HepG2 (cell line): ENCODE results near the gene UGT8. TPM values are rescaled to one million over a fixed set of nuclear protein-coding genes. Genes with fewer than 3 reads are reported as not detected.

Source experiments
- ATAC-seq: fragments of 200-7000 bp; cut with Tn5 transposase; 3 replicates; pipeline ENCODE4 v1.9.1; 2020; ENCODE audit warnings: mild to moderate bottlenecking, moderate library complexity
- BruUV-seq: library from RNA; stranded (reverse); fragments of 400-500 nt; replicated peaks from 2 replicates; lab custom pipeline; 2021; lab: Mats Ljungman, UMichigan
- CTCF ChIA-PET: fragments of 300-600 bp; formaldehyde crosslinking; extraction: SDS; loops from one replicate; lab custom pipeline; 2021; ENCODE audit warnings: low total read pairs, inconsistent platforms, low intra/inter-chr PET ratio; lab: Yijun Ruan, JAX
- POLR2A ChIA-PET: fragments of 350-600 bp; sonication (Branson Sonifier 250); formaldehyde crosslinking; loops from one replicate; lab custom pipeline; 2020; ENCODE audit warnings: antibody characterized with exemption, inconsistent platforms; lab: Yijun Ruan, JAX
- DNase-seq: peaks from one replicate; pipeline ENCODE4 v3.0.0-alpha.2; 2015; ENCODE audit warnings: low spot score
- FAIRE-seq: peaks from 3 replicates; lab custom pipeline; 2011; peaks lifted over from hg19 to GRCh38; lab: Jason Lieb, UNC
- H2AFZ ChIP-seq: one replicate; pipeline ENCODE4 v1.6.1; 2011; ENCODE audit warnings: low read length, inconsistent platforms
- H3K27ac ChIP-seq: fragments of 300-600 bp; 3 replicates; pipeline ENCODE4 v1.8.0; 2011; ENCODE audit warnings: mixed run types, mild to moderate bottlenecking, mixed read lengths, low read length, inconsistent platforms; ENCODE audit not compliant: insufficient read depth; ENCODE audit errors: extremely low read length
- H3K27me3 ChIP-seq, 2 experiments: fragments of 200-600 bp in 1 of 2; 2 replicates in 1 of 2; 3 replicates in 1 of 2; pipeline versions ENCODE4 v1.6.0 to v1.8.0; 2011; ENCODE audit warnings: low read length in 2 of 2, mild to moderate bottlenecking in 2 of 2, moderate library complexity in 2 of 2, inconsistent platforms in 1 of 2; ENCODE audit not compliant: insufficient read depth in 2 of 2, control insufficient read depth in 1 of 2
- H3K36me3 ChIP-seq, 2 experiments: fragments of 200-600 bp in 1 of 2; replicated peaks in 1 of 2; 2 replicates in 1 of 2; 3 replicates in 1 of 2; pipeline versions ENCODE4 v1.5.1 to v1.8.0; 2011; ENCODE audit warnings: low read length in 2 of 2, inconsistent platforms in 1 of 2; ENCODE audit not compliant: insufficient read depth in 2 of 2, control insufficient read depth in 1 of 2
- H3K4me1 ChIP-seq: 2 replicates; pipeline ENCODE4 v1.5.1; 2012; ENCODE audit warnings: low read length, inconsistent platforms; ENCODE audit not compliant: insufficient read depth
- H3K4me2 ChIP-seq: 2 replicates; pipeline ENCODE4 v1.6.0; 2011; ENCODE audit warnings: low read depth, low read length, inconsistent platforms
- H3K4me3 ChIP-seq, 3 experiments: fragments of 200-600 bp in 1 of 3; sonication (generic), shearing (Covaris generic) in 1 of 3; replicated peaks in 1 of 3; 2 replicates each; pipeline ENCODE4 v1.5.1; 2011 to 2016; ENCODE audit warnings: low read length in 3 of 3, inconsistent platforms in 2 of 3, low read depth in 2 of 3, mild to moderate bottlenecking in 2 of 3, control low read depth in 1 of 3, mixed read lengths in 1 of 3; ENCODE audit not compliant: insufficient read depth in 1 of 3
- H3K79me2 ChIP-seq: one replicate; pipeline ENCODE4 v1.6.1; 2011; ENCODE audit warnings: low read length, inconsistent platforms; ENCODE audit not compliant: insufficient read depth
- H3K9ac ChIP-seq: 2 replicates; pipeline ENCODE4 v1.6.0; 2011; ENCODE audit warnings: mild to moderate bottlenecking, low read depth, low read length, inconsistent platforms; ENCODE audit not compliant: insufficient read depth
- H3K9me3 ChIP-seq: 2 replicates; pipeline ENCODE4 v1.5.1; 2012; ENCODE audit warnings: mild to moderate bottlenecking, low read length
- H4K20me1 ChIP-seq: 2 replicates; pipeline ENCODE4 v1.6.0; 2011; ENCODE audit warnings: inconsistent platforms, mild to moderate bottlenecking, low read length, moderate library complexity; ENCODE audit not compliant: insufficient read depth
- ARID2 ChIP-seq: sonication (generic); formaldehyde crosslinking; IDR thresholded peaks from 2 replicates; pipeline ENCODE4 v1.8.1; 2022; ENCODE audit warnings: mild to moderate bottlenecking, missing genetic modification reagents, borderline replicate concordance
- IRX3 ChIP-seq: sonication (generic); formaldehyde crosslinking; IDR thresholded peaks from 2 replicates; pipeline ENCODE4 v1.8.1; 2023; ENCODE audit warnings: mild to moderate bottlenecking, low read depth, missing genetic modification reagents, borderline replicate concordance
- JUNB ChIP-seq: sonication (generic); formaldehyde crosslinking; IDR thresholded peaks from 2 replicates; pipeline ENCODE4 v1.8.0; 2022; ENCODE audit warnings: missing genetic modification reagents, mild to moderate bottlenecking, borderline replicate concordance
- KLF6 ChIP-seq: IDR thresholded peaks from 2 replicates; pipeline ENCODE4 v1.8.0; 2016; ENCODE audit warnings: missing biosample characterization, missing genetic modification reagents
- MAFF ChIP-seq: IDR thresholded peaks from 2 replicates; pipeline ENCODE4 v1.6.1; 2011; ENCODE audit warnings: low read depth, low read length, improper control_type of control experiment
- RARA ChIP-seq: IDR thresholded peaks from 2 replicates; pipeline ENCODE4 v1.6.1; 2016; ENCODE audit warnings: missing genetic modification reagents, missing compliant biosample characterization
- TBL1XR1 ChIP-seq: fragments of 150-350 bp; IDR thresholded peaks from 2 replicates; pipeline ENCODE4 v1.6.1; 2014; ENCODE audit warnings: borderline replicate concordance, low read length; ENCODE audit not compliant: partially characterized antibody
- THYN1 ChIP-seq: sonication (generic); formaldehyde crosslinking; IDR thresholded peaks from 2 replicates; pipeline ENCODE4 v1.8.1; 2023; ENCODE audit warnings: low read depth, mild to moderate bottlenecking, moderate library complexity, missing genetic modification reagents, borderline replicate concordance
- TRIM24 ChIP-seq: sonication (generic); formaldehyde crosslinking; IDR thresholded peaks from 2 replicates; pipeline ENCODE4 v1.8.0; 2022; ENCODE audit warnings: mild to moderate bottlenecking, missing genetic modification reagents
- XBP1 ChIP-seq: sonication (generic); formaldehyde crosslinking; IDR thresholded peaks from 2 replicates; pipeline ENCODE4 v1.5.0; 2020; ENCODE audit warnings: missing genetic modification reagents
- YEATS2 ChIP-seq: sonication (generic); formaldehyde crosslinking; IDR thresholded peaks from 2 replicates; pipeline ENCODE4 v1.4.0; 2020; ENCODE audit warnings: missing genetic modification reagents, borderline replicate concordance
- ZNF235 ChIP-seq: sonication (generic); formaldehyde crosslinking; IDR thresholded peaks from 2 replicates; pipeline ENCODE4 v1.8.1; 2023; ENCODE audit warnings: mild to moderate bottlenecking, missing genetic modification reagents, borderline replicate concordance
- ZNF333 ChIP-seq: sonication (generic); formaldehyde crosslinking; IDR thresholded peaks from 2 replicates; pipeline ENCODE4 v1.4.0; 2020; ENCODE audit warnings: mild to moderate bottlenecking, missing genetic modification reagents, borderline replicate concordance
- ZNF367 ChIP-seq: sonication (generic); formaldehyde crosslinking; IDR thresholded peaks from 2 replicates; pipeline ENCODE4 v1.4.0; 2020; ENCODE audit warnings: missing genetic modification reagents, borderline replicate concordance
- WGBS: methylation state at CpG from one replicate; pipeline ENCODE4 v1.1.6; 2017; ENCODE audit warnings: low lambda C conversion rate; 5-methylcytosine and 5-hydroxymethylcytosine counted together
- in situ Hi-C: cut with HindIII; loops from 2 replicates; pipeline ENCODE4 v1.10.0; 2017; ENCODE audit warnings: low pct_unique_long_range_greater_than_20kb; ENCODE audit not compliant: extremely low pct_ligation_motif_present
- intact Hi-C: fragments of 100-400 bp; cut with micrococcal nuclease; formaldehyde crosslinking; loops from one replicate; pipeline ENCODE4 v1.10.0; 2022; ENCODE audit not compliant: unreplicated experiment
- polyA plus RNA-seq, 8 experiments: library from polyadenylated mRNA; depleted of rRNA in 3 of 8; stranded (reverse) in 7 of 8; unstranded in 1 of 8; fragments of >200 nt; fragmentation: Illumina TruSeq in 4 of 8; extraction: Trizol in 4 of 8; gene quantifications; 2 replicates each; pipeline versions ENCODE4 v1.2.1 to v1.2.3, GENCODE V29; 2011 to 2016; ENCODE audit warnings: low read depth in 4 of 8, missing spikeins in 1 of 8, mixed read lengths in 1 of 8; ENCODE audit not compliant: insufficient read depth in 1 of 8
- total RNA-seq, 5 experiments: library from RNA; depleted of rRNA; stranded (reverse); fragments of >200 nt; fragmentation: Illumina TruSeq; extraction: Trizol; gene quantifications; 2 replicates each; pipeline ENCODE4 v1.2.3, GENCODE V29; 2016; ENCODE audit warnings: low read depth in 1 of 5
- TF ChIP-seq, protein P1 (sequence below): sonication (generic); formaldehyde crosslinking; IDR thresholded peaks from 2 replicates; pipeline ENCODE4 v1.5.1; 2020; ENCODE audit warnings: missing genetic modification reagents, mild to moderate bottlenecking, borderline replicate concordance
- TF ChIP-seq, protein P2 (sequence below): sonication (generic); formaldehyde crosslinking; IDR thresholded peaks from 2 replicates; pipeline ENCODE4 v1.8.0; 2022; ENCODE audit warnings: mild to moderate bottlenecking, missing genetic modification reagents, borderline replicate concordance
- TF ChIP-seq, protein P3 (sequence below): sonication (generic); formaldehyde crosslinking; IDR thresholded peaks from 2 replicates; pipeline ENCODE4 v1.8.1; 2023; ENCODE audit warnings: mild to moderate bottlenecking, inconsistent platforms, moderate library complexity, missing genetic modification reagents, borderline replicate concordance

UGT8 gene
- total and polyA plus RNA-seq, 2 of the 13 experiments (the other 11 are each of a cell fraction or from before 2014, with no cell fraction given) = not detected

DNA sequence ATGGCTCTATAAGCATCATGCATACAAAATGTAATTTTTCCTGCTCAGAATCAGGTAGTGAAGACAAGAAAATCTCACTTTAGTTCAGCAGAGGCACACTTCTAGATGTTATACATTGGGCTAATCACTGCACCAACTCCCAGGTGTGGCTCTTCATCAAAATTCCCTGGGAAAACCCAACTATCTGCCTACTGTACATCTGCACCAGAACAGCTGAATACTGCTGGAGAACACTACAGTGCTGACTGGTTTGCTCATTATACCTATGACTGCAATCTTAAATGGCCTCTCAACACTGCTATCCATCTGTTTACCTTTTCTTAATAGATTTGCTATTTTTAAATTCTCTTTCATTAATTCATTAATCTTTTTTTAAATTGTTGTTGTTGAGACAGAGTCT, 92.0 kb downstream of the UGT8 start:
- POLR2A ChIA-PET = no interaction called here
- in situ Hi-C loops (loop anchor here (5.0 kb wide), 1 partner anchor 303 kb away; no protein-coding TSS in a partner anchor), intact Hi-C loops (loop anchor here (10.0 kb wide), 1 partner anchor 786 kb away; no protein-coding TSS in a partner anchor)
- no peaks in the 10 kb centered on the region for H3K79me2 ChIP-seq
- no peaks in the 10 kb centered on the region for H3K36me3 ChIP-seq
- H3K27ac ChIP-seq = no peak overlapping the region
- H3K27me3 ChIP-seq = no peaks in the 10 kb centered on the region
- CTCF ChIA-PET = no interaction called here
- no peak overlapping the region for H3K9ac ChIP-seq
- FAIRE-seq = no peak
- ATAC-seq = no peak
- no peaks in the 10 kb centered on the region for H4K20me1 ChIP-seq
- TF ChIP-seq IRX3 (CRISPR knock-in tag) (no peak), ARID2 (CRISPR knock-in tag) (no peak), ZNF235 (CRISPR knock-in tag) (no peak), JUNB (no peak), YEATS2 (CRISPR knock-in tag) (no peak), RARA (CRISPR knock-in tag) (no peak), XBP1 (CRISPR knock-in tag) (no peak)
- TF ChIP-seq, protein P1, sequence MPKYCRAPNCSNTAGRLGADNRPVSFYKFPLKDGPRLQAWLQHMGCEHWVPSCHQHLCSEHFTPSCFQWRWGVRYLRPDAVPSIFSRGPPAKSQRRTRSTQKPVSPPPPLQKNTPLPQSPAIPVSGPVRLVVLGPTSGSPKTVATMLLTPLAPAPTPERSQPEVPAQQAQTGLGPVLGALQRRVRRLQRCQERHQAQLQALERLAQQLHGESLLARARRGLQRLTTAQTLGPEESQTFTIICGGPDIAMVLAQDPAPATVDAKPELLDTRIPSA (CRISPR knock-in tag) = no peak
- no TSS peak for BruUV-seq
- no peak for DNase-seq
- no peak overlapping the region for H3K4me2 ChIP-seq
- H3K9me3 ChIP-seq = no peaks in the 10 kb centered on the region
- no peaks in the 10 kb centered on the region for H3K4me1 ChIP-seq
- no peak overlapping the region for H3K4me3 ChIP-seq
- H2AFZ ChIP-seq = no peak overlapping the region

DNA sequence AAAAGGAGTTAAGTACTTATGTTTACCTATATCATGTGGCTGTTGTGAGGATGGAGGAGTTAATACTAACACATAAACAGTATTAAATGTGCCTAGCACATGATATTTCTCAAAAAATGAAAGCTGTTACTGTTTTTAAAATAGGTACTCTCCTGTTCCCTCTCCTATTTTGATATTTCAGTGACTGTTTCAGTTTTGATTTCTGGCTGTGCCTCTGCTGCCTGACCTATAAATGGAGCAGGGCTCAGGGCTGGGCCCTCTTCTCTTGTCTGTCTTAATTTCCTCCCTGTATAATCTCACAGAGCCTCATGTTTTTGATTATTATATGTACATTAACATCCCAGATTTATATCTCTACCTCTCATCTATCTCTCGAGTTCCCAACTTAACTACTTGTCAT, 93.3 kb downstream of the UGT8 start:
- ChIA-PET CTCF (no interaction called here), POLR2A (no interaction called here)
- no peaks in the 10 kb centered on the region for H3K9me3 ChIP-seq
- no peaks in the 10 kb centered on the region for H4K20me1 ChIP-seq
- no peak overlapping the region for H3K4me3 ChIP-seq
- no peak overlapping the region for H3K27ac ChIP-seq
- no peaks in the 10 kb centered on the region for H3K4me1 ChIP-seq
- WGBS = 0% methylated on average over 1 of the region's 1 CpG
- ATAC-seq (no peak), FAIRE-seq (no peak), DNase-seq (no peak)
- no TSS peak for BruUV-seq
- no peaks in the 10 kb centered on the region for H3K36me3 ChIP-seq
- intact Hi-C loops = loop anchor here (10.0 kb wide), 1 partner anchor 787 kb away; no protein-coding TSS in a partner anchor
- no peaks in the 10 kb centered on the region for H3K79me2 ChIP-seq
- no peaks in the 10 kb centered on the region for H3K27me3 ChIP-seq
- no peak overlapping the region for H3K9ac ChIP-seq
- H2AFZ ChIP-seq = no peak overlapping the region
- in situ Hi-C loops = loop anchor here (5.0 kb wide), 1 partner anchor 305 kb away; no protein-coding TSS in a partner anchor
- no peak overlapping the region for H3K4me2 ChIP-seq
- no peak for TF ChIP-seq THYN1
- TF ChIP-seq TRIM24 (CRISPR knock-in tag) = no peak
- no peak for TF ChIP-seq ZNF367
- TF ChIP-seq TBL1XR1 = no peak
- TF ChIP-seq KLF6 (CRISPR knock-in tag) = no peak
- TF ChIP-seq, protein P2, sequence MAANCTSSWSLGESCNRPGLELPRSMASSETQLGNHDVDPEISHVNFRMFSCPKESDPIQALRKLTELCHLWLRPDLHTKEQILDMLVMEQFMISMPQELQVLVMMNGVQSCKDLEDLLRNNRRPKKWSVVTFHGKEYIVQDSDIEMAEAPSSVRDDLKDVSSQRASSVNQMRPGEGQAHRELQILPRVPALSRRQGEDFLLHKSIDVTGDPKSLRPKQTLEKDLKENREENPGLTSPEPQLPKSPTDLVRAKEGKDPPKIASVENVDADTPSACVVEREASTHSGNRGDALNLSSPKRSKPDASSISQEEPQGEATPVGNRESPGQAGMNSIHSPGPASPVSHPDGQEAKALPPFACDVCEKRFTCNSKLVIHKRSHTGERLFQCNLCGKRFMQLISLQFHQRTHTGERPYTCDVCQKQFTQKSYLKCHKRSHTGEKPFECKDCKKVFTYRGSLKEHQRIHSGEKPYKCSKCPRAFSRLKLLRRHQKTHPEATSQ (CRISPR knock-in tag) = no peak
- TF ChIP-seq MAFF = no peak
- no peak for TF ChIP-seq ZNF333 (CRISPR knock-in tag)
- TF ChIP-seq, protein P3, sequence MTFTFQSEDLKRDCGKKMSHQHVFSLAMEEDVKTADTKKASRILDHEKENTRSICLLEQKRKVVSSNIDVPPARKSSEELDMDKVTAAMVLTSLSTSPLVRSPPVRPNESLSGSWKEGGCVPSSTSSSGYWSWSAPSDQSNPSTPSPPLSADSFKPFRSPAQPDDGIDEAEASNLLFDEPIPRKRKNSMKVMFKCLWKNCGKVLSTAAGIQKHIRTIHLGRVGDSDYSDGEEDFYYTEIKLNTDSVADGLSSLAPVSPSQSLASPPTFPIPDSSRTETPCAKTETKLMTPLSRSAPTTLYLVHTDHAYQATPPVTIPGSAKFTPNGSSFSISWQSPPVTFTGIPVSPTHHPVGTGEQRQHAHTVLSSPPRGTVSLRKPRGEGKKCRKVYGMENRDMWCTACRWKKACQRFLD (CRISPR knock-in tag) = no peak
